ENCODE results near the gene F11R.
A peak's percentile ranks its signal among the peaks of the same experiment; 100 is the strongest.
"Not testable (repeated sequence)": the region's sequence is repeated elsewhere in the genome, so short reads cannot be mapped to it uniquely, and the experiment has no call there.

F11R gene

DNA sequence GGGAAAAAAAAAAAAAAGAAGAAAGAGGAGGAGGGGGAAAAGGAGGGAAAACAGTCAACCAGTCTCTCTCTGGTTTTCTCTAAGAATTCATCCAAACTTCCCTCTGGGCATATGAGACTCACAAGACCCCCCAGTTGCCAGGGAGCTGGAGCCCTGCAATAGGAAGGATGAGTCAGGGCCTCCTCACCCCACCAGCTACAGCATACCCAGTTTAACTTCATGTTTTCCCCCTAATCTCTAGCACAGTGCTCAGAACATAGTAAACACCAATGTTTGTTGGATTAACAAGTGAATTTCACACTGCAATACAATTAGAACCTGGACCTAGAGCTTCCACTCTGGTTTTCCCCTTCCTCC is 7.8 kb downstream of the F11R start:
- no peak for DNase-seq (ENCODE audit: low read depth, low spot score)

GRCh38 chr1:161012420-161012819 is 8.5 kb downstream of the F11R start:
- no peak for DNase-seq (ENCODE audit: low read depth, low spot score)

GRCh38 chr1:161009602-161010211 is 11.2 kb downstream of the F11R start:
- no peak for DNase-seq (ENCODE audit: low read depth, low spot score)

GRCh38 chr1:161008869-161009510 is 12.0 kb downstream of the F11R start:
- no peak for DNase-seq (ENCODE audit: low read depth, low spot score)

- no peak for DNase-seq (ENCODE audit: low read depth, low spot score)
Observed at GRCh38 chr1:161007369-161007768, 13.6 kb downstream of the F11R start.

- no peak for DNase-seq (ENCODE audit: low read depth, low spot score)
Observed at GRCh38 chr1:161006563-161006962, 14.4 kb downstream of the F11R start.

- DNase-seq (ENCODE audit: low read depth, low spot score) = no peak
Observed at GRCh38 chr1:161001525-161001924, 19.4 kb downstream of the F11R start.

DNA sequence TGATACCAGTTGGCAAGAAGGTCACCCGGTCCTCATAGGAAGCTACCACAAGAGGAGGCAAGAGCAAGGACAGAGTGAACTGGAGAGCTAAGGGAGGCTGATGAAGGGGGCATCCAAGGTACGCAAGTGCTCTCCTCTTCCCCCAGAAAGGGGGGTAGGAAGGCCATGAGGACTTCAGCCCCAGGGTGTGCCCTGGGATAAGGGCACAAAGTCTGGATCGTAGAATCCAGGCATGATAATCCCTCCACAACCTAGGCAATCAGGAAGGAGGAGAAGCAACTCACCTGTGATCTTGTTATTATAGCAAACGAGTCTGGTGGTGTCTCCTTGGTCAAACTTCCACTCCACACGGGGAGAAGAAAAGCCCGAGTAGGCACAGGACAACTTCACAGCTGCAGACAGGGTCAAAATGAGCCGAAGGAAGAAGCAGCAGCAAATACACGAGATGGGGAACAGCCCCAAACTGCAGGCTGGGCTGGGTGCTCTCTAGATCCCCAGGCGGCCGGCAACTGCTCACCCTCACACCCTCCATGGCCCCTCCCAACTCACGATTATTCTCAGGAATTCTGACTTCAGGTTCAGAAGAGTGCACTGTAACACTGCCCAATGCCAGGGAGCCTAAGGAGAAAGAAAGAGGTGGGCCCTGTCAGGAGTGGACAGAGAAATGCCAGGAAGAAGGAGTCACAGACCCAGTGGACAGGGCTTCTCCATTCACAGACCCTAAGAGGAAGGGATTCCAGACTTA is 20.0 kb downstream of the F11R start:
- no peak for DNase-seq (ENCODE audit: low read depth, low spot score)

GRCh38 chr1:160999376-160999775 is 21.6 kb downstream of the F11R start:
- no peak for DNase-seq (ENCODE audit: low read depth, low spot score)

GRCh38 chr1:160997323-160998038 is 23.5 kb downstream of the F11R start:
- peak; percentile 18 for DNase-seq (ENCODE audit: low read depth, low spot score)

- DNase-seq (ENCODE audit: low read depth, low spot score) = no peak
Observed at GRCh38 chr1:160996178-160996577, 24.8 kb downstream of the F11R start.

DNA sequence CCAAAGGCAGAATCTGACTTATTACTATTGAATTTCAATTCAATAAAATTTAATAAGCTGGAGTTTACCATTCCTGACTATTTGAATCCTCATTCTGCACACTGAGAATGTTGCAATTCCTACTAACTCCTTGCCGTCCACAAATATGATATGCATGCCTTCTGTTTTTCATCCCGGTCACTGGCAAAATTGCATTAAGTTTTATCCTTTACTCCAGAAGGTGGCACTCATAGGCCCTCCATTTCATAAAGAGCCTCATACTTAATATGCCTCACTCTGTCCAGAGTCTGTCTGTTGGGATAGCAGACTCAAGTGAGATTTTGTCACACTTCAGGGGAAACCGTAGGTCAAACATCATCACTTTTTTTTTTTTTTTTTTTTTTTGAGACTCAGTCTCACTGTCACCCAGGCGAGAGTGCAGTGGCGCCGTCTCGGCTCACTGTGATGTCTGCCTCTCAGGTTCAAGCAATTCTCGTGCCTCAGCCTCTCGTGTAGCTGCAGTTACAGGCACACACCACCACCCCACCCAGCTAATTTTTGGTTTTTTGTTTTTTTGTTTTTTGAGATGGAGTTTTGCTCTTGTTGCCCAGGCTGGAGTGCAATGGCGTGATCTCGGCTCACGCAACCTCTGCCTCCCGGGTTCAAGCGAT is 27.3 kb downstream of the F11R start:
- DNase-seq (ENCODE audit: low read depth, low spot score) = no peak

GRCh38 chr1:160992036-160992435 is 28.9 kb downstream of the F11R start:
- DNase-seq (ENCODE audit: low read depth, low spot score) = not testable (repeated sequence)

DNA sequence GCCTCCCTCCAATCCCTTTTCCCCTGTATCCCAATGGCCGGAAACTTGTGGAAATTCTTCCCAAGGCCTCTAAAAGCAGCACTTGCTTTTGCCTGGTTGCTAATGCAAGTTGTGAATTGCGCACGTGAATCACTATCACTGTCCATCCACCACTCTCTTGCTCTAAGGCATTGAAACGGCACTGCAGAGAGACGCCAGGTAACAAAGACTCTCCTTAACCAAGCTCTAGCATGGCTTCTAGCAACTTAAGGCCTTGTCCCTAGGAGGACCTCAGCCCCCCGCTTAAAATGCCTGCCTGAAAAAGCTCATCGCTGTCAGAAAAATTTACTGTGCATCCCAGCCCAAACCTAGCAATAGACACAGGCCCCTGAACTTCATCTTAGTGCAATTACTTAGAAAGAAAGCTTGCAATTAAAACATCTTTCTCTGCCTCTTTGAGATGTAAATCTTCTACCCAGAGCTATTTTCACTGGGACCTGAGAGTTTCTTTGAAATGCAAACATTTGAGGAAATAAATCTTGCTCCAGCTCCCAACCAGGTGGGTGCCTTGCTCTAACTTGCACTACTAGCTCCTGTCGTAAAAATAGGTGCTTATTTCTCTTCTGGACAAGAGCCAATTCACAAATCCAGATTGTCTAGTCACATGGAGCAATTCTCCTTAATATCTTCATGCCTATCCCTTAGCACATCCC is 33.4 kb downstream of the F11R start:
- DNase-seq (ENCODE audit: low read depth, low spot score) = no peak

- DNase-seq (ENCODE audit: low read depth, low spot score) = no peak
Observed at GRCh38 chr1:160985723-160986122, 35.2 kb downstream of the F11R start.

DNA sequence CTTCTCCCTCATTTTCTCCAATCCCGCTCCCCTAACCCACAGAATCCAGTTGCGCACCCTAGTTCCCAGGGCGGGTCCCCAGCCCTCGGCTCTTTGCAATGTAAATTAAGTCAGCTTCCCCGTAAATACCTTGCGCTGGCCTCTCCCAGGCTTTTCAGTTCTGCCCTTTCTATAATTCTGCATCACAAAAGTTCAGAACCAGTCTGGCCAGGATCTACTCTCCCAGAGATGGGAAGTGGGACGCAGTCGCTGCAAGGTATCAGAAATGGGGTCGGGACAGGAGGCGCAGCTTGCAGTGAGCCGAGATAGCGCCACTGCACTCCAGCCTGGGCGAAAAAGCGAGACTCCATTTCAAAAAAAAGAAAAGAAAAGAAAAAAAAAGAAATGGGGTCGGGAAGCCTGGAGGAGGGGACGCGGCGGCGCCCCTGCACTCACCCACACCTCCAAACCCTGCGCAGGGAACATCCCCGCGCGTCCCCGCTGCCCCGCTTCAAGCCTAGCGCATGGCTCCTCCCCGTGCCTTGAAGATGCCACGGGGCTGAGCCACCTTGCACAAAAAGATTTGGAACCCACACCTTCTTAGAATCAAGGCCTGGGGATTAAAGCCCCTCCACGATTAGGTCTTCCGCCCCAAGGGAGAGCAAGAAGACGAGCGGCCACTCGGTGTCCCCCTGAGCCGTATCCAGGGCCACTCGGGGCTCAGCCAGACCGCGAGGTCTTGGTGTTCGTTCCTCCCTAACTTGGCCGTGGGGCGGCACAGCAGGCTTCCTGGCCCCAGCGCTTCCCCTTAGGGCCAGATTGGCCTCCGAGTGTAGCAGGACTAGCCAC is 39.2 kb downstream of the F11R start:
- DNase-seq (ENCODE audit: low read depth, low spot score) = no peak

DNA sequence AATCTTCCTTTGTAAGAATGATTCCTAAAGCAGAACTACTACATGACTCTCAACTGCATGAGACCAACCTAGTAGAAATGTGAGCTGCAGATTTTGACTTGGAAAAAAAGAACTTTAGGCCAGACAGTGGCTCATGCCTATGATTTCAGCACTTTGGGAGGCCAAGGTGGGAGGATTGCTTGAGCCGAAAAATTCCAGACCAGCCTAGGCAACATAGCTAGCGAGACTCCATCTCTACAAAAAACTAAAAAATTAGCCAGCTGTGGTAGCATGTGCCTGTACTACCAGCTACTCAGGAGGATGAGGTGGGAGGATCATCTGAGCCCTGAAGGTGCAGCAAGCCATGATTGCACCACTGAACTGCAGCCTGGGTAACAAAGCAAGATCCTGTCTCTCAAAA is 41.7 kb downstream of the F11R start:
- DNase-seq (ENCODE audit: low read depth, low spot score) = no peak

GRCh38 chr1:160978510-160978927 is 42.4 kb downstream of the F11R start:
- DNase-seq (ENCODE audit: low read depth, low spot score) = no peak

- DNase-seq (ENCODE audit: low read depth, low spot score) = no peak
Observed at GRCh38 chr1:160975026-160975425, 45.9 kb downstream of the F11R start.

DNA sequence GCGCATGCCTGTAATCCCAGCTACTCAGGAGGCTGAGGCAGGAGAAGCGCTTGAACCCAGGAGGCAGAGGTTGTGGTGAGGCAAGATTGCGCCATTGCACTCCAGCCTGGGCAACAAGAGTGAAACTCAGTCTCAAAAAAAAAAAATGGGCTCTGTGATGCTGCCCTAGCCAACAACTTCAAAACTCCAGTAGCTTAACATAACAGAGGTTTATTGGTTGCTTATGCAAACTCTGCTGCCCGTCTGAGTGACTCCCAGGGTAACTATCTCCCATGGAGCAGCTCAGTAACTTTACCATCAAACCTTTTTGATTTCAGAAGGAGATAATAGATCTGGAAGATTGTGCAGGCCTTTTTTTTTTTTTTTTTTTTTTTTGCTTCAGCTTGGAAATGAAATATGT is 47.5 kb downstream of the F11R start:
- no peak for DNase-seq (ENCODE audit: low read depth, low spot score)

All from activated CD4-positive, CD25-positive, alpha-beta regulatory T cell treated with anti-CD3 and anti-CD28 coated beads, Interleukin-2, amount 50 U/mL, for 16 hours (primary cell).